Glutamatergic neuron (in vitro differentiated cells): ENCODE results near the gene LDHD. TPM values are rescaled to one million over a fixed set of nuclear protein-coding genes. Genes with fewer than 3 reads are reported as not detected.

Experiments used
- DNase-seq: peaks from one replicate; pipeline ENCODE4 v3.0.0; 2022
- H3K27ac Mint-ChIP-seq: one replicate; pipeline ENCODE4 v1.8.0; 2020; ENCODE audit warnings: mild to moderate bottlenecking, mixed read lengths, inconsistent platforms; ENCODE audit not compliant: unreplicated experiment
- H3K27me3 Mint-ChIP-seq: one replicate; pipeline ENCODE4 v1.8.0; 2020; ENCODE audit warnings: mild to moderate bottlenecking, moderate library complexity, mixed read lengths, inconsistent platforms; ENCODE audit not compliant: unreplicated experiment
- H3K36me3 Mint-ChIP-seq: one replicate; pipeline ENCODE4 v1.8.0; 2020; ENCODE audit warnings: mild to moderate bottlenecking, mixed read lengths, inconsistent platforms; ENCODE audit not compliant: unreplicated experiment
- H3K4me1 Mint-ChIP-seq: one replicate; pipeline ENCODE4 v1.8.0; 2020; ENCODE audit warnings: mild to moderate bottlenecking, low read depth, mixed read lengths, inconsistent platforms; ENCODE audit not compliant: unreplicated experiment
- H3K4me3 Mint-ChIP-seq: one replicate; pipeline ENCODE4 v1.8.0; 2020; ENCODE audit warnings: mild to moderate bottlenecking, mixed read lengths, inconsistent platforms; ENCODE audit not compliant: unreplicated experiment
- H3K9me3 Mint-ChIP-seq: one replicate; pipeline ENCODE4 v1.8.0; 2020; ENCODE audit warnings: mild to moderate bottlenecking, moderate library complexity, mixed read lengths, inconsistent platforms; ENCODE audit not compliant: unreplicated experiment
- long read RNA-seq: library from polyadenylated mRNA; unstranded; transcript quantifications from one replicate; pipeline ENCODE4 v2.0.0, GENCODE V29; 2020; ENCODE audit not compliant: unreplicated experiment
- total RNA-seq: library from RNA; stranded (reverse); fragmentation: NEBNext Ultra II Directional; extraction: Animal tissue kit (Norgen Biotek cat#: 25700); gene quantifications from one replicate; pipeline ENCODE4 v1.2.1, GENCODE V29; 2021; ENCODE audit not compliant: unreplicated experiment
- TF ChIP-seq, protein P1 (sequence below): fragments of 200-600 bp; sonication (generic); IDR thresholded peaks from one replicate; pipeline ENCODE4 v1.5.0; 2021; ENCODE audit not compliant: partially characterized antibody, unreplicated experiment

Gene LDHD
- total RNA-seq = not detected
- long read RNA-seq = 0 reads

DNA sequence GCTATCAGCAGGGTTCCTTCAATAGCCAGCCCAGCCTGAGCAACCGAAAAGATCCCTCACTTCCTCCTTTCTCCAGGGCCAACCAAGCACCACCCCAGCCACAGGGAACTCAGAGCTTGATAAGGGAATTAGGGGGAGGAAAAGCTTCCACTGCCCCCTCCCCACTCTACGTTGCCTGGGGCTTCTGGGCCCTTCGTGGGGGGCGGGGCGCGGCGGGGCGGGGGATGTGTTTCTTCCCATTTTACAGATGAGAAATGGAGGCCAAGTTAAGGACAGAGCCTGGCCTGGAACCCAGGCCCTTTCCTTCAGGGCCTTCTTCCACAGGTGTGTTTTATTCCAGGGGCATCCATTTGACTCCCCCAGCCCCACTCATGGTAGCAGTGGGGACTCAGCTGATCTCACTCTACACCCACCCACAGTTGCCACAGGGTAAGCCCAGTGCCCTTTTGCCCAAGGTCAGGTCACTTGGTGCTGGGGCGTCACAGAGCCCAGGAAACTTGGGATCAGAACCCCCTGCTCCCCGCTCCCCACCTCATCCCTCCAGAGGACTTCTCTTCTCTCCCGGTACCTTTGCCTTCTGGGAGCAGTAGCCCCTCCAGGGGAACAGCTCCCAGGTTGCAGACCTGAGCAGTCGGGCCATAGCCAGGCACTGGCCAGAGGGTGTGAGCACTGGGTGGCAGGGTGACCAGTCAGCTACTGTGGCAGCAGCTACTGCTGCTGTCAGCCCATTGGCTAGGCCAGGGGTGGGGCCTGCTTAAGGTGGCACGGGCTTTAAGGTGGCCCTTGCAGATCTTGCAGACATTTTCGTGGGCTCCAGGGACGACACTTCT lies at the start of gene LDHD:
TSS of gene LDHD (minus strand) at position 700 of the 830 bp plus-strand sequence. CDS start at position 640, 60 bp downstream.
- no peak within 1 kb of the TSS for H3K4me3 Mint-ChIP-seq
- peaks cover 6% of the 10 kb centered on the region for H3K9me3 Mint-ChIP-seq
- H3K27me3 Mint-ChIP-seq = peaks cover 5% of the 10 kb centered on the region
- no peak within 1 kb of the TSS for H3K27ac Mint-ChIP-seq
- TF ChIP-seq, protein P1, sequence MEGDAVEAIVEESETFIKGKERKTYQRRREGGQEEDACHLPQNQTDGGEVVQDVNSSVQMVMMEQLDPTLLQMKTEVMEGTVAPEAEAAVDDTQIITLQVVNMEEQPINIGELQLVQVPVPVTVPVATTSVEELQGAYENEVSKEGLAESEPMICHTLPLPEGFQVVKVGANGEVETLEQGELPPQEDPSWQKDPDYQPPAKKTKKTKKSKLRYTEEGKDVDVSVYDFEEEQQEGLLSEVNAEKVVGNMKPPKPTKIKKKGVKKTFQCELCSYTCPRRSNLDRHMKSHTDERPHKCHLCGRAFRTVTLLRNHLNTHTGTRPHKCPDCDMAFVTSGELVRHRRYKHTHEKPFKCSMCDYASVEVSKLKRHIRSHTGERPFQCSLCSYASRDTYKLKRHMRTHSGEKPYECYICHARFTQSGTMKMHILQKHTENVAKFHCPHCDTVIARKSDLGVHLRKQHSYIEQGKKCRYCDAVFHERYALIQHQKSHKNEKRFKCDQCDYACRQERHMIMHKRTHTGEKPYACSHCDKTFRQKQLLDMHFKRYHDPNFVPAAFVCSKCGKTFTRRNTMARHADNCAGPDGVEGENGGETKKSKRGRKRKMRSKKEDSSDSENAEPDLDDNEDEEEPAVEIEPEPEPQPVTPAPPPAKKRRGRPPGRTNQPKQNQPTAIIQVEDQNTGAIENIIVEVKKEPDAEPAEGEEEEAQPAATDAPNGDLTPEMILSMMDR = no peak
- no peaks in the 10 kb centered on the region for H3K36me3 Mint-ChIP-seq
- no peak for DNase-seq
- peaks cover 3% of the 10 kb centered on the region for H3K4me1 Mint-ChIP-seq

DNA sequence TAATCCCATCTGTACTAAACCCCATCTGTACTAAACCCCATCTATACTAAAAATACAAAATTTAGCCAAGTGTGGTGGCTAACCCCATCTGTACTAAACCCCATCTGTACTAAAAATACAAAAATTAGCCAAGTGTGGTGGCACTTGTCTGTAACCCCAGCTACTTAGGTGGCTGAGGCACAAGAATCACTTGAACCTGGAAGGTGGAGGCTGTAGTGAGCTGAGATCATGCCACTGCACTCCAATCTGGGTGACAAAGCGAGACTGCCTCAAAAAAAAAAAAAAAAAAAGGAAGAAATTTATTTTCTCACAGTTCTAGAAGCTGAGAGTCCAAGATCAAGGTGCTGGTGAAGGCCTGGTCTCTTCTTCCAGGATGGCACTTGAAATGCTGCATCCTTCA lies 43.8 kb upstream of the LDHD start:
- Mint-ChIP-seq H3K36me3 (peaks cover 37% of the 10 kb centered on the region), H3K4me1 (no peaks in the 10 kb centered on the region), H3K27me3 (peaks cover 2% of the 10 kb centered on the region), H3K27ac (no peak overlapping the region), H3K9me3 (peaks cover 4% of the 10 kb centered on the region), H3K4me3 (no peak overlapping the region)
- TF ChIP-seq, protein P1 = no peak
- no peak for DNase-seq

DNA sequence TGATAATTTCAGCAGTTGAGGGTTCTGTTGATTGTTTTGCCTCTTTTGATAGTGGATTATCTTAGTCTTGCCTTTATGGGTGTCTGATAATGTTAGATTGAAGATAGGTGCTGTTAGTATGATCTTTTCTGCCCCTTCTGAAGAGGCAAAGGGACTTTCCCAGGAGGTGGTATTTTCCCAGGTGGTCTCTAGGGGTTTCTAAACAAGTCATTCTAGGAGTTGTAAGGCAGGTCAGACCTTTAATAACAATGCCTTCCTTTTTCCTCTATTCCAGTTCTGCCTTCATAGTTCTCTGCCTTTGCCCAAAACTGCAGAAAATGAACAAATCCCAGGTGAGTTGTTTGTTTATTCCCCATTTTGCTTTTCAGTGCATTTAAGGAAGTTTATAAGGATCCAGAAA lies 36.1 kb upstream of the LDHD start:
- Mint-ChIP-seq H3K36me3 (peaks cover 51% of the 10 kb centered on the region), H3K4me1 (no peaks in the 10 kb centered on the region), H3K9me3 (peaks cover 9% of the 10 kb centered on the region), H3K4me3 (no peak overlapping the region), H3K27ac (no peak overlapping the region), H3K27me3 (peaks cover 2% of the 10 kb centered on the region)
- no peak for DNase-seq
- TF ChIP-seq, protein P1 = no peak

DNA sequence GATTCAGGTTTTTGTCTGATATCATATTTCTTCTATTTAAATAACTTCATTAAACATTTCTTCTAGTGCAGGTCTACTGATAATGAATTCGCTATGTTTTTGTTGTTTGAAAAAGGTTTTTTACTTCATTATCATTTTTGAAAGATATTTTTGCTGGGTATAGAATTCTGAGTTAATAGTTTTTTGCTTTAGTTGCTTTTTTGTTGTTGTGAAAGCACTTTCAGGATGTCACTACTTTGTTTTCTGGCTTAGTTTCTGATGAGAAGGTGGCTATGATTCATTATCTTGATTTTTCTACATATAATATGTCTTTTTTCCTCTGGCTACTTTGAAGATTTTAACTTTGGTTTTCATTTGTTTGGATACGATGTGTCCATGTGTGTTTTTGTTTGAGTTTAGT lies 35.2 kb upstream of the LDHD start:
- Mint-ChIP-seq H3K4me3 (no peak overlapping the region), H3K27me3 (peaks cover 2% of the 10 kb centered on the region), H3K36me3 (peaks cover 43% of the 10 kb centered on the region), H3K4me1 (no peaks in the 10 kb centered on the region), H3K9me3 (peaks cover 9% of the 10 kb centered on the region), H3K27ac (no peak overlapping the region)
- no peak for DNase-seq
- TF ChIP-seq, protein P1 = no peak

DNA sequence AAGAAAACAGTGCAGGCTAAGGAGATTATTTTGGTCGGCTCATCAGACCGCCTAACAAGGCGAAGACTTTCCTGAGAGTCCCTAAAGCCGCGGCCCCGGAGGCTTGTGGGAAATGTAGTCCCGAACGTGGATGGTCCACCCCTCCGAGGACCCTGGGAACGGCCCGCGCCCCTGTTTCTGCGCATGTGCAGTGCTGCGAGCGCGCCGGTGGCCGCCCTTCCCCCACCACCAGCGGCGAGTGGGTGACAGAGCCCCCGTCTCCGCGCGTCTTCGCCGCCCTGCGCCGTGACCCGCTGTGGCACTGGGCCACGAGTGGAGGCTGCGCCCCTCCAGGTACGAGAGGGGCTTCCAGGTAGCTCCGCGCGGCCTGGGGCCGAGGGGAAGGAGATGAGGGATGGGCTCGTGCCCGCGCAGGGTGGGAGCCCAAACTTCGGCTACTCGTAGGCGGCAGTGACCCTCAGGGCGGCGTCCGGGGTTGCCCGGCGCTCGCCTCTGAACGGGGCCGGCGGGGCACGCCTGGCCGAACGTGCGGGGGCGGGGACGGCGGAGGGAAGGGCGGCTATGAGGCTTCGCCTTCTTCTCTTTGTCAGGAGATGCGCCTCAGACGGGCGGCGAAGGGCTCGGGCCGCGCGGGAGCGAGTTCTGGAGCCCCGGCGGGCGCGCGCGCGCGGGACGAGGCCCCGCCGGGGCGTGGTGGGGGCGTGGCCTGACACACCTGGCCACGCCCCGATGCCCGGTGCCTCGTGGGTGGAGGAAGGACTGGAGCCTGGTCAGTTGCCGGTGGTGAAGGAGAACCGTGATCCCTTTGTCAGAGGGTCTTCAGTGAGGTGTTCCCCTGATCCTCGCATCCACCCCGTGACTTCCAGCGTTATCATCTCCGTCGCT lies 32.0 kb upstream of the LDHD start, which contains the start of gene ZFP1:
TSS of gene ZFP1 (plus strand) at position 214 of the 885 bp plus-strand sequence. CDS start 4,428 bp downstream, outside the sequence.
- Mint-ChIP-seq H3K36me3 (peaks cover 30% of the 10 kb centered on the region), H3K4me3 (peak within 1 kb of the TSS; percentile 97), H3K27me3 (no peaks in the 10 kb centered on the region), H3K27ac (peak within 1 kb of the TSS; percentile 89), H3K4me1 (no peaks in the 10 kb centered on the region), H3K9me3 (peaks cover 9% of the 10 kb centered on the region)
- DNase-seq = peak; percentile 97
- TF ChIP-seq, protein P1 = no peak
